ENCODE results near the gene ANKRD34C. TPM values are rescaled to one million over a fixed set of nuclear protein-coding genes. Genes with fewer than 3 reads are reported as not detected.

The ANKRD34C gene
- total RNA-seq, 4 donors from 2014 or later, result not detected

DNA sequence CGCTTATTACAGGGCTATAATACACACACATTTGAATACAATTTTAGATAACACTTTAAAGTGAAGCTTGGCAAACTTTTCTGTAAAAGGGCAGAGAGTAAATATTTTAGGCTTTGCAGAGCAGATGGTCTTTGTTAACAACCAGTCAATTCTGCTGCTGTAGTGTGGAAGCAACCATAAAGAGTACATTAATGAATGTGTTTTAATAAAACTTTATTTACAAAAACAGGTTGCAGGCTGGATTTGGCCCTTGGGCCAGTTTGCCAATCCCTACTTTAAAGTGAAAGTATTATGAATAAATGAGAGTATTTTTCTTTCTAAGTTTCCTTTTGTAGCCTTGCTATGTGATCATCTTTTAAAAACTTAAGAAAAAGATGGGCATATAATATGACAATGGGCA, 20.7 kb upstream of the ANKRD34C start:
- TF ChIP-seq, protein P1, sequence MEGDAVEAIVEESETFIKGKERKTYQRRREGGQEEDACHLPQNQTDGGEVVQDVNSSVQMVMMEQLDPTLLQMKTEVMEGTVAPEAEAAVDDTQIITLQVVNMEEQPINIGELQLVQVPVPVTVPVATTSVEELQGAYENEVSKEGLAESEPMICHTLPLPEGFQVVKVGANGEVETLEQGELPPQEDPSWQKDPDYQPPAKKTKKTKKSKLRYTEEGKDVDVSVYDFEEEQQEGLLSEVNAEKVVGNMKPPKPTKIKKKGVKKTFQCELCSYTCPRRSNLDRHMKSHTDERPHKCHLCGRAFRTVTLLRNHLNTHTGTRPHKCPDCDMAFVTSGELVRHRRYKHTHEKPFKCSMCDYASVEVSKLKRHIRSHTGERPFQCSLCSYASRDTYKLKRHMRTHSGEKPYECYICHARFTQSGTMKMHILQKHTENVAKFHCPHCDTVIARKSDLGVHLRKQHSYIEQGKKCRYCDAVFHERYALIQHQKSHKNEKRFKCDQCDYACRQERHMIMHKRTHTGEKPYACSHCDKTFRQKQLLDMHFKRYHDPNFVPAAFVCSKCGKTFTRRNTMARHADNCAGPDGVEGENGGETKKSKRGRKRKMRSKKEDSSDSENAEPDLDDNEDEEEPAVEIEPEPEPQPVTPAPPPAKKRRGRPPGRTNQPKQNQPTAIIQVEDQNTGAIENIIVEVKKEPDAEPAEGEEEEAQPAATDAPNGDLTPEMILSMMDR (IDR thresholded peaks at IDR 0.05), result no peak
- ATAC-seq (ENCODE audit: low FRiP score), result no peak
- no peak for DNase-seq (ENCODE audit: low spot score)

DNA sequence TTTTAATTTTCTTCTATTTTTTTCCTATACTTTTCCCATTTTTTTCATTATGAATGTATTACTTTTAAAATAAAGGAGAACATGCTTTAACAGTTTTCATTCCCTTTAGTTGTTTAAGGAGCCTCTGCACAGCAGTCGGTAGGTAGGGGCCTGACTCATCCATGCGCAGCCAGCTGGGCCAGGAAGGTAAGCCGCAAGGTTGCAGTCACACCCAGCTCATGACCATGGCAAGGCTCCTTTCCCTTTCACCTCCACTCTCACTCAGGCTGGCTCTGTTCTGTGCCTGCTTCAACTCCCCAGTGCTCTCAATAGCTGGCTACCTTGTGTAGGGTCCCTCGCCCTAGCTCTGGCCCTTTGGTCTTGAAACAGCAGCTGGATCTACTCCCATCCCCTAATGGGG, 17.4 kb upstream of the ANKRD34C start:
- DNase-seq (ENCODE audit: low spot score) (no peak), ATAC-seq (ENCODE audit: low FRiP score) (no peak)
- TF ChIP-seq, protein P1 (IDR thresholded peaks at IDR 0.05), result no peak

DNA sequence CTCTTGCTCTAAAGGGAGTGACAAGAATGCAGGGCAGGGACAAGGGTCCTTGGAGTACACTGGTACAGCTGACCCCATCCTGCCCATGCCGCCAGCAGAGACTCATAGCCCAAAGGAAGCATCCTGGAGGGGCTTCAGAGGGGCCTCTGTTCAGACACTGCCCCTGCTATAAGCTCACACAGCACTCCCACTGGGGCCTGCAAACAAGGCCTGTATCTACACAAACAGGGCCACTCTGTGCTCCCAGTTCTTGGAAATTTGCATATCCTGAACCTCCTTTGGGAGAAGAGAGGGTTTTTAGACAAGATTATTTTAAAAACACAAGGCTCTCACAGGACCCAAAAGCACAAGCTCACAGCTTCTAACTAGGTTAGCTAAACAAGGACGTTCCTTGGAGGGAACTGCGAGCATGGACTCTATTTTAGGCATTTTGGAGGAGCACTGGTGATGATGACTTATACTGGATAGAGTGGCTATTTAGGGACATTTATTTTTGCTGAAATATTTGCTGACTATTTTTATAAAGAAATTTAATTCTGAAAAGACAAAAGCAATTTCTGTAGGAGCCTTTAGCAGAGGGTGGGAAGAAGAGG, 16.4 kb upstream of the ANKRD34C start:
- no peak for ATAC-seq (ENCODE audit: low FRiP score)

DNA sequence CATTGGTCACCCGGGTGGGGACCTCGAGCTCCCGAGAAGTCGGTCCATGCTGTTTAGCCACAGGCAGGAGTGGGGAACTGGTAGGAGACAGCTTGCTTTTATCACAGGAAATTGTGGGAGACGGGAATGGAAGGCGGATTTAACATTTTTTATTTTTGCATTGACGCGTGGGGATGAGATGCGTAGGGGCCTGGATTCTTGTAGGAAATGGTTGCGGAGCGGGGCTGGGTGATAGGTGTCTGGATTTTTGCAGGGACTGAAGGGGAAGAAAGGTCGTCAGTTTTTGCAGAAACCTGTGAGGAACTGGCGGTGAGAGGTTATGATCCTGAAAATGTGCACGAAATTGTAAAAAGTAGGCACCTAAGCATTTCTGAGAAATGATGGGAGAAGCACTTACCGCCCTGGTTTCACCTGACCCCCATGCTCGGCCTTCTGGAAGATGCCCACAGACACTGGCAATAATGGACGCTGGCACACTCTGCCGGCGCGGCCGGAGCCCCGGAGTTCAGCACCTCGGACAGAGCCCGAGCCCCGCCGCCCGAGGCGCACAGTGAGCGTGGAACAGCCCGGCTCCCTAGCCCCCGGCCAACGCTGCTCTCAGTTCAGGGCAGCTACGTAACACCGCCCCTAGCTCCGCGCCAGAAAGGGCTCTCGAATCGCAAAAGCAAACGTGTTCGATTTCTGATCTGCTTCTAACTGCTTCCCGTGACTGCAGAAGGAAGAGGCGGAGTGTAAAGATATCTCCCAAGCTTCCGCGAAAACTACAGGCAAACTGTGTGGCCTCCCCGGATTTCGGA, 928 bp downstream of the ANKRD34C start:
- ATAC-seq (ENCODE audit: low FRiP score) (no peak), DNase-seq (ENCODE audit: low spot score) (no peak)
- TF ChIP-seq, protein P1 (IDR thresholded peaks at IDR 0.05), result no peak

More for the DNA sequence above, 16.4 kb upstream of the ANKRD34C start:
- TF ChIP-seq, protein P1 (IDR thresholded peaks at IDR 0.05), result no peak
- no peak for DNase-seq (ENCODE audit: low spot score)

DNA sequence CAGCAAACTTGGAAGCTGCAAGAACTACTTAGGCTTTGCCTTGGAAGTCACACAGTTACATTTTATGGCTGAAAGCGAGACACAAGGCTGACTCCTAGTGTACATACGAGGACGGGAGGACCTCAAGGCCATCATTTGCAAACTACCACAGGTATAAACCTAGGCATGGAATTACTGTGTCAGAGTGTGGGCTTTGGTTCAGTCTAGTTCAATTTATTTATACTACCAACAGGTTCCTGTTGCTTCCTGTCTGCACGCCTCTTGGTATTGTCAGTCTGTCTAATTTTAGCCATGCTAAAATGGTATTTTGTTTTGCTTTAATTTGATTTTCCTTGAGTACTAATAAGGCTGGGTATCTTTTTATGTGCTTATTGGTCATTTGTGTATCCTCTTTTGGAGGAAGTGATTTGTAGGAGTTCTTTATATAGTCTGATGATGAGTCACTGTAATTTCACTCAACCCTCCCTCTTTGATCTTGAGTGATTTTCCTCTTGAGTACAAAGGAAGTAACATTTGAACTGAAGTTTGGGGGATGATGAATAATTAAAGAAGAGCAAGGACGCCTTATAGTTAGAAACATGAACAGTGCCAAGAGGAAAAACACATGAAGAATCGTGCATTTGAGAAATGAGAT, 8.2 kb downstream of the ANKRD34C start:
- TF ChIP-seq, protein P1 (IDR thresholded peaks at IDR 0.05), result no peak
- ATAC-seq (ENCODE audit: low FRiP score) (no peak), DNase-seq (ENCODE audit: low spot score) (no peak)

DNA sequence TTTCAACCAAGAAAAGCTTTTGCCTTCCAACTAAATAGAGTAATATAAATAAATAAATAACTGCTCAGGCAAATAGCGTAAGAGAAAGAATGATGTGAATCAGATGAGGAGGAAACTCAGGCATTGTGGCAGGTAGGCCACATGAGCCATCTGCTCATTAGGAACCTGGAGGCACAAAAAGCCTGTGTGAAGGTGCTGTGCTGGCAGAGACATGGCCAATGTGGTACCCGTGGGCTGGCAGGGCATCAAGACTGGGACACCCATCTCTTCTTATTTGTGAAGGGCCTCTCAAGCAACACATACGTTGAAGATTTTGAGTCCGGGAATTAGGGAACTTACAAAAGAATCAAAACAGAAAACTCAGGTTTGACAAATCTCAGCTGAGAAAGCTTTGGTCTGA, 9.5 kb downstream of the ANKRD34C start:
- no peak for ATAC-seq (ENCODE audit: low FRiP score)
- no peak for DNase-seq (ENCODE audit: low spot score)
- TF ChIP-seq, protein P1 (IDR thresholded peaks at IDR 0.05), result no peak

All from omental fat pad (tissue), 4 donors.